Measurements from ENCODE around the gene CCM2. TPM values are rescaled to one million over a fixed set of nuclear protein-coding genes. Genes with fewer than 3 reads are reported as not detected.

The CCM2 gene
- total and polyA plus RNA-seq, 2 of the 8 experiments (the other 6 are each of a cell fraction or from before 2014, with no cell fraction given), result 31.6 to 41.2 TPM

- TF ChIP-seq JUN (IDR thresholded peaks at IDR 0.05; ENCODE audit: low read depth, low read length), result no peak
- no peak for TF ChIP-seq EP300 (IDR thresholded peaks at IDR 0.05; ENCODE audit: borderline replicate concordance in 1 of 2, low read depth in 2 of 2, low read length in 2 of 2)
- TF ChIP-seq SUZ12 (IDR thresholded peaks at IDR 0.05; ENCODE audit: low read length), result no peak
- no peak for TF ChIP-seq FOSL1 (IDR thresholded peaks at IDR 0.05; ENCODE audit: insufficient read depth, low read depth, low read length)
- TF ChIP-seq ZNF274 (IDR thresholded peaks at IDR 0.05; ENCODE audit: borderline replicate concordance, extremely low read depth, low read length), result no peak
- TF ChIP-seq HDAC2 (IDR thresholded peaks at IDR 0.05; ENCODE audit: borderline replicate concordance in 1 of 2, low read depth in 2 of 2, low read length in 2 of 2), result no peak
These were observed 77.6 kb downstream of the CCM2 start (continued) for GRCh38 chr7:45077579-45077978.

Data from H1 (cell line).